ENCODE results near the gene MAGEF1. TPM values are rescaled to one million over a fixed set of nuclear protein-coding genes. Genes with fewer than 3 reads are reported as not detected.

The MAGEF1 gene, protein sequence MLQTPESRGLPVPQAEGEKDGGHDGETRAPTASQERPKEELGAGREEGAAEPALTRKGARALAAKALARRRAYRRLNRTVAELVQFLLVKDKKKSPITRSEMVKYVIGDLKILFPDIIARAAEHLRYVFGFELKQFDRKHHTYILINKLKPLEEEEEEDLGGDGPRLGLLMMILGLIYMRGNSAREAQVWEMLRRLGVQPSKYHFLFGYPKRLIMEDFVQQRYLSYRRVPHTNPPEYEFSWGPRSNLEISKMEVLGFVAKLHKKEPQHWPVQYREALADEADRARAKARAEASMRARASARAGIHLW
- 15.9 and 16.0 TPM in 2 replicates for total RNA-seq

DNA sequence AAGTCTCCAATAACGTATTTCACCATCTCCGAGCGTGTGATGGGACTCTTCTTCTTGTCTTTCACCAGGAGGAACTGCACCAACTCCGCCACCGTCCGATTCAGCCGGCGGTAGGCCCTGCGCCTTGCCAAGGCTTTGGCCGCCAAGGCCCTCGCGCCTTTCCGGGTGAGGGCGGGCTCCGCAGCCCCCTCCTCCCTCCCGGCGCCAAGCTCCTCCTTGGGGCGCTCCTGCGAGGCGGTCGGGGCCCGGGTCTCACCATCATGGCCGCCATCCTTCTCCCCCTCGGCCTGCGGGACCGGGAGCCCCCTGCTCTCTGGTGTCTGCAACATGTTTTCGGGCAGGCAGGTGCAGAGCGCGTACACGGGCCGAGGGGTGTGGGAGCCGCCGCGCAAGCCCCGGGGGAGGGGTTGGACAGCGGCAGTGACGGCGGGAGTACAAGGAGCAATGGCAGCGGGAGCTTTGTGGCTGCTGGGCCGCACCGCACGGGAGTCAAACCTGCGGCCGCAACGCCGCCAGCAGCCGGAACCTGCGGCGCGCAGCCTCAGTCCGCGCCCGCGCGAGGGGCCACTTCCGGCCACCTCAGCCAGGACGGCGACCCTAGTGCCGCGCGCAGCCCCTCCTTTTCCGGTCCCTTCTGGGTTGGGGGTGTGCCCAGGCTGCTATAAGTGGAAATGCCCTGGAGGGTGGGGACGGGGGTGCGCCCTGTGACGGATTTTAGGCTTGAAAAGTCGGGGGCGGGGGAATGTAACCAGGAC, at the start of gene MAGEF1:
MAGEF1 (minus strand) TSS at position 572 of the 755 bp plus-strand sequence; CDS start at position 329, 243 bp downstream.
- Mint-ChIP-seq H3K4me3 (ENCODE audit: low read depth) (peak within 1 kb of the TSS; percentile 96), H3K27ac (peak within 1 kb of the TSS; percentile 75), H3K4me1 (ENCODE audit: low read depth) (peaks cover 30% of the 10 kb centered on the region), H3K9me3 (peaks cover 10% of the 10 kb centered on the region), H3K27me3 (ENCODE audit: low read depth) (peaks cover 5% of the 10 kb centered on the region), H3K36me3 (ENCODE audit: low read depth) (peaks cover 40% of the 10 kb centered on the region)
- peak; percentile 72 for DNase-seq (ENCODE audit: low spot score)
- intact Hi-C loops (cut with micrococcal nuclease) = loop anchor here (1.0 to 5.0 kb wide), 4 partner anchors 54 to 349 kb away; partner anchors contain the start of genes CLCN2, EPHB3 and POLR2H

DNA sequence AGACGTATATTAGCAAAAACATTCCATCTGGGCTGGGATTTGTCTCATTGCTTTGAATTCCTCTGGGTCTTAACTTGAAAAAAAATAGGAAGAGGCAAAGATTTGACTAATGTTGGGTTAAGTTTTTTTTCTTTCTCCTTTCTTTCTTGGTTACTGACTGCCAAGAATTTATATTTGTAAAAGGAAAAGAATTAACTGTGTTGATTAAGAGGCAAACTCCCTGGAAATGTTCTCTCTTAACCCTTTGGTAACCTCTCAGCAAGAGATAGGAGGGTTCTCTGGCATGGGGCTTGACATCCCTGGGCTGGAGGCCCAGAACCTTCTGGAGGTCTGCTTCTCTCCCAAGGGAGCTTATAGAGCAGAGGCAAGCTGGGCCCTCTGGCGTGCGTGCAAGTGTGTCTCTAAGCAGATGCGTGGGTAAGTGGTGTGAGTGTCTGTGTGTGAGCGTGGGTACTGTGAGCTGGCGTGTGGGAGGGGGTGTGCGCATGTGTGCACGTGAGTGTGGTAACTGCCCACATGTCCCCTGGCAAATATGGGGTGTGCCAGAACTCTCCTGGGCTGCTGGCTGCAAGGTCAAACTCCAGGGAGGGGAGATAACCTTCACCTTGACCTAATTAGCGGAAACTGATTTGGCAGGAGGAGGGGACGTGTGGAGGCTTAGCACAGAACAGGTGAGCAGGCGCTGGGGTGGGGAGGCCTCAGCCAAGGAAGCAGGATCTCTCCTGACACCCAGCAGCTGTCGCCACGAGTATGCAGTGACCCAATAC, 49.4 kb upstream of the MAGEF1 start:
- H3K4me1 Mint-ChIP-seq (ENCODE audit: low read depth) = peaks cover 3% of the 10 kb centered on the region
- H3K27ac Mint-ChIP-seq = no peak overlapping the region
- intact Hi-C loops (cut with micrococcal nuclease) = no loop called here

DNA sequence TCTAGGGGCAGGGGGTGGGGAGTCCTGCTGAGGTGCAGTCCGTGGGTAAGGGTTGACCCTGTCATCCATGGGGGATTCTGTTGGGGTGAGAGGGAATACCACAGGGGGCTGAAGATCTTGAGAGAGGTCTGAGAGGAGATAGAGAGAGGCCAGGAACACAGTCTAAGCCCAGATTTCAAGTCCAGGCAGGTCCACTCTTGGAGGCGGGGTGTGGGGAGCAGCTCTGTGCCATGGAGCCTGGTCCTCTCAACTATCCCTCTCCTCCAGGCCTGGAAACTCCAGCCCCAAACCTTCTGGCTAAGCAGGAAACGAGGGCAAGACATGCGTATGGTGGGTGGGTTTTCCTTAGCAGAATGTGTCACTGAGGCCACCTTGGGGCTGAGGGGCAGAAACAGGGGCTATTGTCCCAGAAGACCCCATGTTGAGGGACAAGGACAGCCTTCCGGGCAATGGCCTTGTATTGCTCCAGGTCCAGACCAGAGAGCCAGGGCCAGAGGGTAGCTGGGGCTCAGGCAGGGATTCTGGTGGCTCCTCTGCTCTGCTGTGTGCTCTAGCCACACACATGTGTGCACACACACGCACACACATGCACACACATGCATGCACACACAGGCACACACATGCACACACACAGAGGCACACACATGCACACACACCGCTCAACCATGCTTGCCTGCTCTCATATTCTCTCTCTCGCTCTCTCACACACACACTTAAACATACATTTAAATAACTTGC, 48.6 kb upstream of the MAGEF1 start:
- H3K4me1 Mint-ChIP-seq (ENCODE audit: low read depth) = peaks cover 2% of the 10 kb centered on the region

More for the DNA sequence above, 49.4 kb upstream of the MAGEF1 start:
- Mint-ChIP-seq H3K27me3 (ENCODE audit: low read depth) (no peaks in the 10 kb centered on the region), H3K36me3 (ENCODE audit: low read depth) (no peaks in the 10 kb centered on the region), H3K9me3 (no peaks in the 10 kb centered on the region), H3K4me3 (ENCODE audit: low read depth) (no peak overlapping the region)
- DNase-seq (ENCODE audit: low spot score) = no peak

DNA sequence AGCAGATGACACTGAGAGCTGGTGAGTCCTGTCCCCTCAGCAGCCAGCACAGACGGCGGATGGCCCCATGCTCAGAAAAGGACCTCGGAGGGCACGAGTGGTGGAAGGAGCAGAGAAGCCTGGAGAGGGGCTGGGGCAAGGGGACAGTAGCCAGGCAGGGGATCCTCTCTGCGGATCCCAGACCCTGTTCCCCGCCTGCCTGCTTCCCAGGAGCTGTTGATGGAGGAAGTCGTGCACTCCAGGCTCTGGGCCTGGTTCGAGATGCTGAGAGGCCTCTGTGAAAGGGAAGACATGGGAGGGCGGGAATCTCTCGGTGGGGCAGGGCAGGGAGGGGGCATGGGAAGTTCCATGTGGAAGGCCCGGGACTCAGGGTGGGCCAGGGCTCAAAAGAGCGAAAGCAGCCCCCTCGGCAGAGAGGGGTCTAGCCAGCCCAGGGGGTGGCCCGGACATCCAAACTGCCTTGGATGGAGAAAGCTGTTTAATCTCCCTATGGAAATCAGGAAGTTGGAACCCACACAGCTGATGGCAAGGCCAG, 47.9 kb upstream of the MAGEF1 start:
- no peak overlapping the region for H3K27ac Mint-ChIP-seq
- intact Hi-C loops (cut with micrococcal nuclease) = no loop called here
- H3K4me1 Mint-ChIP-seq (ENCODE audit: low read depth) = peaks cover 2% of the 10 kb centered on the region
- H3K27me3 Mint-ChIP-seq (ENCODE audit: low read depth) = no peaks in the 10 kb centered on the region
- H3K9me3 Mint-ChIP-seq = no peaks in the 10 kb centered on the region
- no peaks in the 10 kb centered on the region for H3K36me3 Mint-ChIP-seq (ENCODE audit: low read depth)
- H3K4me3 Mint-ChIP-seq (ENCODE audit: low read depth) = no peak overlapping the region
- DNase-seq (ENCODE audit: low spot score) = no peak

More for the DNA sequence above, 48.6 kb upstream of the MAGEF1 start:
- Mint-ChIP-seq H3K36me3 (ENCODE audit: low read depth) (no peaks in the 10 kb centered on the region), H3K4me3 (ENCODE audit: low read depth) (no peak overlapping the region), H3K27me3 (ENCODE audit: low read depth) (no peaks in the 10 kb centered on the region), H3K27ac (no peak overlapping the region), H3K9me3 (no peaks in the 10 kb centered on the region)
- intact Hi-C loops (cut with micrococcal nuclease) = no loop called here
- DNase-seq (ENCODE audit: low spot score) = no peak

DNA sequence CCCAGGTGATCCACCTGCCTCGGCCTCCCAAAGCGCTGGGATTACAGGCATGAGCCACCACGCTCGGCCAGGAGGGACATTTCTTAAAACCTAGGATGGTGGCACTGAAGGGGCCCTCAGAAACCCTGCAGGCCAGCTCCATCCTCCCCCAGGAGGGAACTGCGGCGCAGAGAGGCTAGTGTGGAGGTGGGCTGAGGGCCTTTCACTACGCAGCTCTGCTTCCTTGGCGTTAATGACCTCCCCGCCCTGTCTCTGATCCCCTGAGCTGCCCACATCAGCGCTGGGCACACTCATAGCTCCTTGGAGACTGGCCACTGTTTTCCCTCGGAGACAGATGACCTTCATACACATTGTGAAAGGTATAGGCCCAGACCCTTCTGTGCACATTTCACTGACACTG, 46.2 kb upstream of the MAGEF1 start:
- Mint-ChIP-seq H3K36me3 (ENCODE audit: low read depth) (no peaks in the 10 kb centered on the region), H3K27me3 (ENCODE audit: low read depth) (no peaks in the 10 kb centered on the region), H3K27ac (no peak overlapping the region), H3K4me1 (ENCODE audit: low read depth) (peaks cover 2% of the 10 kb centered on the region), H3K9me3 (no peaks in the 10 kb centered on the region), H3K4me3 (ENCODE audit: low read depth) (no peak overlapping the region)
- DNase-seq (ENCODE audit: low spot score) = no peak
- intact Hi-C loops (cut with micrococcal nuclease) = no loop called here

DNA sequence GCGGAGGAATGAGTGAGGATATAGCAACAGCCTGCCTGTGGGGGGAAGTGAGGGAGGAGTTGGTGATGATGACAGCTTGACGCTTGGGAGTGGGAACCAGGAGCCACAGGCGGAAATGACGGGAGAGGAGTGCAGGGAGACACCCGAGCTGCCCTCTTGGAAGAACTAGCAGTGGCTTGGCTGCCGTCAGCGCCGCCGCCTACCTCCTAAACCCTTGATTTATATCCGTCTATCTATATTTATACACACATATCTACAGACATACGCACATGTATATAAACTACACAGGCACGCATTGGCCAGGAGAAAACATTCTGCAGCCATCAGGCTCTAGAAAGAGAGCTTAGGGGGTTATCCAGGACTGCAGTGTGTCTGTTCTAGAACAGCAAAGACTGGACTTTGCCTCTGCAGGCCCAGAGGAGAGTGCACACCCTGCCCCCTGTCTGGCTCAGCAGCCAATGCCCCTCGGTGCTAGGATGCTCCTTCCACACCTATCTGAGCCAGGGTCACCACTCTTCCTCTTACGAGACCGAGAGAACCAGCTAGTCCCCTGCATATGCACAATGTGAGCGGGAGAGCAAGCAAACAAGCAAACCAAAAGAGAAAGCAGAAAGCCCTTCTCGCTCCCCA, 45.3 kb upstream of the MAGEF1 start:
- Mint-ChIP-seq H3K9me3 (no peaks in the 10 kb centered on the region), H3K36me3 (ENCODE audit: low read depth) (no peaks in the 10 kb centered on the region), H3K27me3 (ENCODE audit: low read depth) (no peaks in the 10 kb centered on the region), H3K27ac (no peak overlapping the region), H3K4me3 (ENCODE audit: low read depth) (no peak overlapping the region), H3K4me1 (ENCODE audit: low read depth) (peaks cover 2% of the 10 kb centered on the region)
- intact Hi-C loops (cut with micrococcal nuclease) = no loop called here
- no peak for DNase-seq (ENCODE audit: low spot score)

DNA sequence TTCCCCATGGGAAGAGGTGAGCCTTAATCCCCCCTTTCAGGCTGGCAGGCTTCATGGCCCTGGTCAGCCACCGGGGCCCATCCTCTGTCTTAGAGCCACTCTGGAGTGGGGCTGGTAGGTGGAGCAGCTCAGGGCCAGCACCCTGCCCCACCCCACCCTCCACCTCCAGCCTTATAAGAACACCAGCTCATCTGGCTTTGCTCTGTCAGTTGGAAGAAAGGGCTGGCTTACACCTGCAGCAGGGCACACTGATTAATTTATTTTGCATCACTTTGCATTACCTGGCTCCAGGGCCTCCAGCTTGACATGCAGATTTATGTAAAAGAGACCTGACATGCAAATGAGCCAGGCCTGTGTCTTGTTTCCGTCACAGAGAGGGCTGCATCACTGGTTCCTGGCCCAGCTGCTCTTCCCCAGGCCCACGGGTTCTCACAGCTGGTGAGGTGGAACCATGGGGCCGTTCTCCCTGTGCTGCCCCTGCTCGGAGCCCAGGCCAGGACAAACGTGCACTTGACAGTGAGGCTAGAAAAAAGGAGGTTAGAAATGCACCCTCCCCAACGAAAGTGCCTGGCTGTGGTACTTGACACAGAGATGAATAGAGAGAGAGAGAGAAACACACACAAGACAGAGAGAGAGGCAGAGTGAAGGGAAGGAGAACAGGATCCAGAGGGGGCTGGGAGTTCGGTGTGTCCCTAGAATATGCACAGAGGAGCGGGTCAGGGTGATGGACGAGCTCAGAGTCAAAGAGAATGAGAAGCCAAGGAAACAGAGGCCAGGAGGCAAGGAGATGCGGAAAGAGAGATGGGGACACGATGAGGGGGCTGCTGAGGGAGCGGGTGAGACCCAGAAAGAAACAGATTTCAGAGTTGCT, 44.5 kb upstream of the MAGEF1 start:
- intact Hi-C loops (cut with micrococcal nuclease) = no loop called here
- Mint-ChIP-seq H3K4me3 (ENCODE audit: low read depth) (no peak overlapping the region), H3K27me3 (ENCODE audit: low read depth) (no peaks in the 10 kb centered on the region), H3K4me1 (ENCODE audit: low read depth) (peaks cover 2% of the 10 kb centered on the region), H3K36me3 (ENCODE audit: low read depth) (no peaks in the 10 kb centered on the region), H3K9me3 (no peaks in the 10 kb centered on the region), H3K27ac (no peak overlapping the region)
- DNase-seq (ENCODE audit: low spot score) = no peak

DNA sequence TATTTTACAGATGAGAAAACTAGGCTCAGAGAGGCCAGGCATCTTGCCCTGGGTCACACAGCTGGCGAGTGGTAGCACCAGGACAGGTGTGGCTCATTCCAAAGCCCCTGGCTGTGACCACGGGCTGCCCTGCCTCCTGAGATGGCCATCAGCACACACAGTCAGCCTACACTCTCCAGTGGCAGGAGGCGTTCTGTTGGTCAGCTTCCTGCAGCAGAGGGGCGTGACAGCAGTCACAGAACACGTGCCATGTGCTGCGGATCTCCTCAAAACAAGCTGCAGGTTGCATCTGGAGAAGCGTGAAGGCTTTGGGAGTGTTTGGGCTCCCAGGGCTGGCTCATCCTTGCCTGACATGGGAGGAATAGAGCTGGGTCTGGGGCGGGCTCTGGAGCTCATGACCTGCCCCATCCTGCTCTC, 43.5 kb upstream of the MAGEF1 start:
- intact Hi-C loops (cut with micrococcal nuclease) = no loop called here
- Mint-ChIP-seq H3K4me1 (ENCODE audit: low read depth) (peaks cover 2% of the 10 kb centered on the region), H3K27me3 (ENCODE audit: low read depth) (no peaks in the 10 kb centered on the region), H3K36me3 (ENCODE audit: low read depth) (no peaks in the 10 kb centered on the region), H3K4me3 (ENCODE audit: low read depth) (no peak overlapping the region), H3K9me3 (no peaks in the 10 kb centered on the region), H3K27ac (no peak overlapping the region)
- no peak for DNase-seq (ENCODE audit: low spot score)

DNA sequence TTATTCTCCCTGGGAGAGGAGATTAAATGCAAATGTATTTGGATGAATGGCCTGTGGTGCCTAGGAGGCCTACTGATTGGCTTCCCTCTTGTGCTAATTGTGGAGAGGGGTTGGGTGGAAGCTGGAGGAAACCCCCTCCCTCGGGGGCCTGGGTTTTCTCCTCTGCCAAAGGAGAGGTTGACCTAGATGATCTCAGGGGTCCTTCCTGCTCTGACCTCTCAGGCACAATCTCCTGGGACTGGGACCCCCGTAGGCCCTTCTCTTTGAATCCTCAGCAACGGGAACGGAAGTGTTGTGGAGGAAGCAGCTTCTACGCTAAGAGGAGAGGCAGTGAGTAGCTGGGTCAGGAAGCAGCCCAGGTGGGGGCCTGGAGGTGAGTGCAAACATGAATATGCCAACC, 40.5 kb upstream of the MAGEF1 start:
- intact Hi-C loops (cut with micrococcal nuclease) = no loop called here
- H3K4me1 Mint-ChIP-seq (ENCODE audit: low read depth) = peaks cover 15% of the 10 kb centered on the region

DNA sequence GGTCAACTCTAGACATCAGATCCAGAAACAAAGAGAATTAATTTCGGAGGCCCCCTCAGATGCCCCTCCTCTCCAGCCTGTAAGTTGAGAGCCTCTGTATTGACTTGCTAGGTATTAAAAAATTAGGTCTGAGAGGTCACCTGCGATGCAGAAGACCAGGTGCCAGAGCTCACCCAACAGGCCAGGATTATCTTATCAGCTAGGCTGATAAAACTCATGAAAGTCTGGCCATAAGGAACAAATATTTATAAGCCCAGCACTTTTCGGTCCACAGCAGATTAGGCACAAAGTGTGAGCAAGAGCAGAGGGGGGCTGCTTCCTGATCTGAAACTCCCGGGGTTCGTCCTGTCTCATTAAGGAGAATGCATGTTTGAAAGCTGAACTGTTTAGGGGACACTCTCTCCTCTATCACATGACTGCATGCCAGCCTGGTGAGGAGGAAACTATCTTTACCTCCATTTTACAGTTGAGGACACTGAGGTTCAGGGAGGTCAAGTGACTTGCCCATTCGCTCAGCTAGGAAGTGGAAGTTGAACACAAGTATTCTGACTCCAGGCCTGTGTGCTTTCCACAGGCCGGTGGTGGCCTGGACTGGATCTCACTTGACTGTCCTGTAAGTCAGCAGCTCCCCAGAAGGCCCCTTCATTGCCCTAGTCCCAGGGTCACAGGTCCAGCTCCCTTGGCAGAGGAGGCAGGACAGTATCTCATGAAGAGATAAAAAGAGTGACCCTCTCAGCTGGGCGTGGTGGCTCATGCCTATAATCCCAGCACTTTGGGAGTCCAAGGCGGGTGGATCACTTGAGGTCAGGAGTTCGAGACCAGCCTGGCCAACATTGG, 39.6 kb upstream of the MAGEF1 start:
- no peaks in the 10 kb centered on the region for H3K36me3 Mint-ChIP-seq (ENCODE audit: low read depth)
- H3K9me3 Mint-ChIP-seq = no peaks in the 10 kb centered on the region
- no peaks in the 10 kb centered on the region for H3K27me3 Mint-ChIP-seq (ENCODE audit: low read depth)
- no peak for DNase-seq (ENCODE audit: low spot score)
- peaks cover 13% of the 10 kb centered on the region for H3K4me1 Mint-ChIP-seq (ENCODE audit: low read depth)
- no peak overlapping the region for H3K27ac Mint-ChIP-seq
- intact Hi-C loops (cut with micrococcal nuclease) = no loop called here
- no peak overlapping the region for H3K4me3 Mint-ChIP-seq (ENCODE audit: low read depth)

More for the DNA sequence above, 40.5 kb upstream of the MAGEF1 start:
- Mint-ChIP-seq H3K27ac (no peak overlapping the region), H3K36me3 (ENCODE audit: low read depth) (no peaks in the 10 kb centered on the region), H3K27me3 (ENCODE audit: low read depth) (no peaks in the 10 kb centered on the region), H3K4me3 (ENCODE audit: low read depth) (no peak overlapping the region), H3K9me3 (no peaks in the 10 kb centered on the region)
- DNase-seq (ENCODE audit: low spot score) = no peak
